H1 (cell line): ENCODE measurements around the gene ALAS1.

Experiments used
- CTCF ChIP-seq, 3 experiments: IDR thresholded peaks; 1 replicate in 2 of 3; 2 replicates in 1 of 3; pipeline versions ENCODE4 v1.5.1 to v1.6.1; 2011; ENCODE audit warnings: low read length in 3 of 3, mild to moderate bottlenecking in 3 of 3, inconsistent platforms in 2 of 3, low read depth in 1 of 3, moderate library complexity in 1 of 3; ENCODE audit not compliant: insufficient read depth in 1 of 3; ENCODE audit errors: control extremely low read depth in 1 of 3
- JUN ChIP-seq: IDR thresholded peaks from 2 replicates; pipeline ENCODE4 v1.6.1; 2011; ENCODE audit warnings: low read depth, mild to moderate bottlenecking, improper control_type of control experiment, low read length
- MAX ChIP-seq: IDR thresholded peaks from 2 replicates; pipeline ENCODE4 v1.6.1; 2012; ENCODE audit warnings: inconsistent platforms
- SRF ChIP-seq: IDR thresholded peaks from 2 replicates; pipeline ENCODE4 v1.6.1; 2011; ENCODE audit warnings: mild to moderate bottlenecking, low read depth, low read length, moderate library complexity
- TAF1 ChIP-seq: IDR thresholded peaks from 2 replicates; pipeline ENCODE4 v1.6.1; 2011; ENCODE audit warnings: mild to moderate bottlenecking, low read depth, low read length

- no peak for TF ChIP-seq MAX
- TF ChIP-seq TAF1 = no peak
- no peak for TF ChIP-seq CTCF (IDR thresholded peaks at IDR 0.05; ENCODE audit: control extremely low read depth in 1 of 3, insufficient read depth in 1 of 3, low read depth in 1 of 3, low read length in 3 of 3)
- TF ChIP-seq SRF = no peak
- TF ChIP-seq JUN = no peak
Measured at GRCh38 chr3:52167240-52167639, 30.7 kb upstream of the ALAS1 start.
